Sigmoid colon (tissue), 4 donors: ENCODE results near the gene AIRE.

Source experiments
- EP300 ChIP-seq, 4 donors: sonication (generic); formaldehyde crosslinking; IDR thresholded peaks; one replicate each; pipeline ENCODE4 v1.6.1; 2017; ENCODE audit warnings: antibody characterized with exemption in 4 of 4
- POLR2A ChIP-seq, 2 donors: fragments of 450-650 bp; IDR thresholded peaks; one replicate each; pipeline ENCODE4 v1.6.1; 2016; ENCODE audit warnings: antibody characterized with exemption in 2 of 2, mild to moderate bottlenecking in 2 of 2, moderate library complexity in 2 of 2
- POLR2AphosphoS5 ChIP-seq, 4 donors: sonication (generic); formaldehyde crosslinking; IDR thresholded peaks; one replicate each; pipeline ENCODE4 v1.6.1; 2017; ENCODE audit warnings: antibody characterized with exemption in 4 of 4
- TF ChIP-seq, protein P1 (sequence below), 4 experiments: fragments of 450-650 bp in 3 of 4; fragments of 200-600 bp in 1 of 4; IDR thresholded peaks; one replicate each; pipeline ENCODE4 v1.5.1; 2016 to 2019; ENCODE audit warnings: antibody characterized with exemption in 4 of 4, mild to moderate bottlenecking in 3 of 4, moderate library complexity in 2 of 4

GRCh38 chr21:44296103-44296519 lies 10.4 kb downstream of the AIRE start:
- TF ChIP-seq, protein P1, sequence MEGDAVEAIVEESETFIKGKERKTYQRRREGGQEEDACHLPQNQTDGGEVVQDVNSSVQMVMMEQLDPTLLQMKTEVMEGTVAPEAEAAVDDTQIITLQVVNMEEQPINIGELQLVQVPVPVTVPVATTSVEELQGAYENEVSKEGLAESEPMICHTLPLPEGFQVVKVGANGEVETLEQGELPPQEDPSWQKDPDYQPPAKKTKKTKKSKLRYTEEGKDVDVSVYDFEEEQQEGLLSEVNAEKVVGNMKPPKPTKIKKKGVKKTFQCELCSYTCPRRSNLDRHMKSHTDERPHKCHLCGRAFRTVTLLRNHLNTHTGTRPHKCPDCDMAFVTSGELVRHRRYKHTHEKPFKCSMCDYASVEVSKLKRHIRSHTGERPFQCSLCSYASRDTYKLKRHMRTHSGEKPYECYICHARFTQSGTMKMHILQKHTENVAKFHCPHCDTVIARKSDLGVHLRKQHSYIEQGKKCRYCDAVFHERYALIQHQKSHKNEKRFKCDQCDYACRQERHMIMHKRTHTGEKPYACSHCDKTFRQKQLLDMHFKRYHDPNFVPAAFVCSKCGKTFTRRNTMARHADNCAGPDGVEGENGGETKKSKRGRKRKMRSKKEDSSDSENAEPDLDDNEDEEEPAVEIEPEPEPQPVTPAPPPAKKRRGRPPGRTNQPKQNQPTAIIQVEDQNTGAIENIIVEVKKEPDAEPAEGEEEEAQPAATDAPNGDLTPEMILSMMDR (IDR thresholded peaks at IDR 0.05) = no peak
- TF ChIP-seq POLR2A (IDR thresholded peaks at IDR 0.05) = no peak
- no peak for TF ChIP-seq POLR2AphosphoS5 (IDR thresholded peaks at IDR 0.05)
- TF ChIP-seq EP300 (IDR thresholded peaks at IDR 0.05) = no peak
